Measurements from ENCODE around the gene TFDP1.

DNA sequence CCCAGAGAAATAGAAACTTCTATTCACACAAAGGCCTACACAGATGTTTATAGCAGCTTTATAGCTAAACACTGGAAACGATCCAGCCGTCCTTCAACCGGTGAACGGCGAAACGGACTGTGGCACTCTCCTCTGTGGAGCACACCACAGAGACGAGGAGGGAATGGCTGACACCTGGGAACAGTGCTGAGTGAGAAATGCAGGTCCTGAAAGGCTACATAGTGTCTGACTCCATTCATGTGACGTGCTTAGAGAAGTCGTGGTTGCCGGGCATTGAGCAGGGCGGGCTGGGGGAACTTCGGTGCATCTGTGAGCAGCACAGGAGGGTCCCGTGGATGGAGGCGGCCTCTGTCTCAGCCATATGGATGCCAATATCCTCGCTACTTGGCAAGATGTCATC is 79.4 kb downstream of the TFDP1 start:
- TF ChIP-seq YY1 (IDR thresholded peaks at IDR 0.05; ENCODE audit: low read depth) (no peak), RAD21 (IDR thresholded peaks at IDR 0.05; ENCODE audit: low read depth) (no peak), NFIC (IDR thresholded peaks at IDR 0.05) (no peak), MAX (IDR thresholded peaks at IDR 0.05) (no peak), EGR1 (IDR thresholded peaks at IDR 0.05) (no peak), FOXM1 (IDR thresholded peaks at IDR 0.05; ENCODE audit: borderline replicate concordance, low read depth) (no peak), TCF12 (IDR thresholded peaks at IDR 0.05; ENCODE audit: low read depth) (no peak), CEBPB (IDR thresholded peaks at IDR 0.05) (no peak), TAF1 (IDR thresholded peaks at IDR 0.05; ENCODE audit: low read depth) (no peak), EP300 (IDR thresholded peaks at IDR 0.05; ENCODE audit: borderline replicate concordance) (no peak)
- TF ChIP-seq, protein P1, sequence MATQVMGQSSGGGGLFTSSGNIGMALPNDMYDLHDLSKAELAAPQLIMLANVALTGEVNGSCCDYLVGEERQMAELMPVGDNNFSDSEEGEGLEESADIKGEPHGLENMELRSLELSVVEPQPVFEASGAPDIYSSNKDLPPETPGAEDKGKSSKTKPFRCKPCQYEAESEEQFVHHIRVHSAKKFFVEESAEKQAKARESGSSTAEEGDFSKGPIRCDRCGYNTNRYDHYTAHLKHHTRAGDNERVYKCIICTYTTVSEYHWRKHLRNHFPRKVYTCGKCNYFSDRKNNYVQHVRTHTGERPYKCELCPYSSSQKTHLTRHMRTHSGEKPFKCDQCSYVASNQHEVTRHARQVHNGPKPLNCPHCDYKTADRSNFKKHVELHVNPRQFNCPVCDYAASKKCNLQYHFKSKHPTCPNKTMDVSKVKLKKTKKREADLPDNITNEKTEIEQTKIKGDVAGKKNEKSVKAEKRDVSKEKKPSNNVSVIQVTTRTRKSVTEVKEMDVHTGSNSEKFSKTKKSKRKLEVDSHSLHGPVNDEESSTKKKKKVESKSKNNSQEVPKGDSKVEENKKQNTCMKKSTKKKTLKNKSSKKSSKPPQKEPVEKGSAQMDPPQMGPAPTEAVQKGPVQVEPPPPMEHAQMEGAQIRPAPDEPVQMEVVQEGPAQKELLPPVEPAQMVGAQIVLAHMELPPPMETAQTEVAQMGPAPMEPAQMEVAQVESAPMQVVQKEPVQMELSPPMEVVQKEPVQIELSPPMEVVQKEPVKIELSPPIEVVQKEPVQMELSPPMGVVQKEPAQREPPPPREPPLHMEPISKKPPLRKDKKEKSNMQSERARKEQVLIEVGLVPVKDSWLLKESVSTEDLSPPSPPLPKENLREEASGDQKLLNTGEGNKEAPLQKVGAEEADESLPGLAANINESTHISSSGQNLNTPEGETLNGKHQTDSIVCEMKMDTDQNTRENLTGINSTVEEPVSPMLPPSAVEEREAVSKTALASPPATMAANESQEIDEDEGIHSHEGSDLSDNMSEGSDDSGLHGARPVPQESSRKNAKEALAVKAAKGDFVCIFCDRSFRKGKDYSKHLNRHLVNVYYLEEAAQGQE (IDR thresholded peaks at IDR 0.05; ENCODE audit: low read depth) = no peak
